H1 (cell line): Measurements from ENCODE around the gene UBA3. TPM values are rescaled to one million over a fixed set of nuclear protein-coding genes. Genes with fewer than 3 reads are reported as not detected.

Experiments used
- CTCF ChIA-PET: fragments of 300-600 bp; sonication (Branson Sonifier 250); formaldehyde crosslinking; loops from one replicate; lab custom pipeline; 2021; ENCODE audit not compliant: partially characterized antibody; lab: Charles Lee
- POLR2A ChIA-PET: fragments of 300-600 bp; sonication (Branson Sonifier 250); formaldehyde crosslinking; loops from one replicate; lab custom pipeline; 2021; ENCODE audit warnings: inconsistent platforms; ENCODE audit not compliant: partially characterized antibody; lab: Charles Lee
- DNase-seq, 2 experiments: peaks; one replicate each; pipeline versions ENCODE4 v3.0.0 to v3.0.0-alpha.2; 2010 to 2022; ENCODE audit warnings: low spot score in 2 of 2, low read depth in 1 of 2, mixed read lengths in 1 of 2
- FAIRE-seq: peaks from 2 replicates; lab custom pipeline; 2011; peaks lifted over from hg19 to GRCh38; lab: Jason Lieb, UNC
- H2AFZ ChIP-seq: 2 replicates; pipeline ENCODE4 v1.8.1; 2012; ENCODE audit warnings: low read length, inconsistent platforms
- H2AK5ac ChIP-seq: 2 replicates; pipeline ENCODE4 v1.6.1; 2013; ENCODE audit warnings: low read depth, low read length
- H2BK120ac ChIP-seq: replicated peaks from 2 replicates; pipeline ENCODE3; 2013; ENCODE audit warnings: low read depth, low read length, inconsistent platforms
- H2BK12ac ChIP-seq: 2 replicates; pipeline ENCODE4 v1.6.1; 2013; ENCODE audit warnings: low read depth, low read length
- H2BK15ac ChIP-seq: 2 replicates; pipeline ENCODE4 v1.6.1; 2013; ENCODE audit warnings: low read length
- H2BK20ac ChIP-seq: 2 replicates; pipeline ENCODE4 v1.6.1; 2013; ENCODE audit warnings: low read length
- H2BK5ac ChIP-seq: 2 replicates; pipeline ENCODE4 v1.6.1; 2013; ENCODE audit warnings: low read depth, low read length
- H3K14ac ChIP-seq: 2 replicates; pipeline ENCODE4 v1.6.1; 2013; ENCODE audit warnings: inconsistent platforms; ENCODE audit not compliant: insufficient read length
- H3K18ac ChIP-seq: 2 replicates; pipeline ENCODE4 v1.6.1; 2013; ENCODE audit warnings: low read length; ENCODE audit errors: extremely low read depth
- H3K23ac ChIP-seq: 2 replicates; pipeline ENCODE4 v1.6.1; 2013; ENCODE audit warnings: inconsistent platforms; ENCODE audit not compliant: insufficient read length
- H3K23me2 ChIP-seq: 2 replicates; pipeline ENCODE4 v1.6.1; 2013; ENCODE audit warnings: low read depth, low read length
- H3K27ac ChIP-seq: 2 replicates; pipeline ENCODE4 v1.6.1; 2011; ENCODE audit warnings: low read depth, low read length, inconsistent platforms
- H3K27me3 ChIP-seq, 4 experiments: replicated peaks in 1 of 4; 1 replicate in 1 of 4; 2 replicates in 3 of 4; pipeline versions ENCODE4 v1.6.1 to v1.8.1; 2011 to 2013; ENCODE audit warnings: low read length in 3 of 4, mild to moderate bottlenecking in 3 of 4, inconsistent platforms in 2 of 4, mixed read lengths in 2 of 4, moderate library complexity in 1 of 4; ENCODE audit not compliant: control insufficient read depth in 3 of 4, insufficient read depth in 3 of 4; ENCODE audit errors: extremely low read depth in 1 of 4
- H3K36me3 ChIP-seq, 4 experiments: 2 replicates each; pipeline versions ENCODE4 v1.6.1 to v1.8.1; 2011 to 2013; ENCODE audit warnings: mild to moderate bottlenecking in 4 of 4, low read length in 3 of 4, moderate library complexity in 2 of 4, control low read depth in 1 of 4, inconsistent platforms in 1 of 4; ENCODE audit not compliant: insufficient read depth in 4 of 4, control insufficient read depth in 2 of 4
- H3K4ac ChIP-seq: replicated peaks from 2 replicates; pipeline ENCODE3; 2013; ENCODE audit warnings: low read length, low read depth, mixed read lengths, inconsistent platforms; ENCODE audit not compliant: insufficient read length
- H3K4me1 ChIP-seq, 4 experiments: replicated peaks in 1 of 4; 1 replicate in 1 of 4; 2 replicates in 3 of 4; pipeline versions ENCODE4 v1.6.1 to v1.8.1; 2011 to 2013; ENCODE audit warnings: low read length in 3 of 4, inconsistent platforms in 2 of 4, mixed read lengths in 1 of 4; ENCODE audit not compliant: insufficient read depth in 4 of 4, control insufficient read depth in 3 of 4
- H3K4me2 ChIP-seq, 2 experiments: 2 replicates each; pipeline versions ENCODE4 v1.6.1 to v1.8.1; 2011 to 2013; ENCODE audit warnings: low read depth in 2 of 2, low read length in 2 of 2, control low read depth in 1 of 2, inconsistent platforms in 1 of 2, mild to moderate bottlenecking in 1 of 2; ENCODE audit not compliant: insufficient read depth in 1 of 2
- H3K4me3 ChIP-seq, 4 experiments: fragments of 200-600, 300-600 bp in 1 of 4; sonication (generic), shearing (Covaris generic), sonication (Bioruptor Twin) in 1 of 4; 2 replicates each; pipeline versions ENCODE4 v1.5.1 to v1.8.1; 2011 to 2016; ENCODE audit warnings: low read length in 4 of 4, low read depth in 3 of 4, control low read depth in 2 of 4, inconsistent platforms in 2 of 4, mild to moderate bottlenecking in 2 of 4, mixed read lengths in 1 of 4, moderate library complexity in 1 of 4; ENCODE audit not compliant: insufficient read depth in 2 of 4; ENCODE audit errors: extremely low read depth in 1 of 4
- H3K56ac ChIP-seq: replicated peaks from 2 replicates; pipeline ENCODE3; 2013; ENCODE audit warnings: low read depth, mild to moderate bottlenecking, mixed read lengths, low read length, inconsistent platforms; ENCODE audit not compliant: insufficient read length
- H3K79me1 ChIP-seq: 2 replicates; pipeline ENCODE4 v1.6.1; 2013; ENCODE audit warnings: low read depth, low read length, control low read depth
- H3K79me2 ChIP-seq, 2 experiments: 2 replicates each; pipeline versions ENCODE4 v1.6.1 to v1.8.1; 2012 to 2013; ENCODE audit warnings: low read length in 2 of 2, mild to moderate bottlenecking in 2 of 2, inconsistent platforms in 1 of 2; ENCODE audit not compliant: insufficient read depth in 2 of 2, control insufficient read depth in 1 of 2
- H3K9ac ChIP-seq, 4 experiments: replicated peaks in 1 of 4; 1 replicate in 1 of 4; 2 replicates in 3 of 4; pipeline versions ENCODE4 v1.6.1 to v1.8.1; 2011 to 2013; ENCODE audit warnings: low read depth in 3 of 4, low read length in 3 of 4, control low read depth in 2 of 4, mild to moderate bottlenecking in 2 of 4, moderate library complexity in 2 of 4, inconsistent platforms in 1 of 4; ENCODE audit errors: extremely low read depth in 1 of 4
- H3K9me3 ChIP-seq, 2 experiments: 2 replicates each; pipeline versions ENCODE4 v1.6.1 to v1.8.1; 2012 to 2013; ENCODE audit warnings: mild to moderate bottlenecking in 2 of 2, moderate library complexity in 2 of 2, control low read depth in 1 of 2, inconsistent platforms in 1 of 2, low read depth in 1 of 2, low read length in 1 of 2, mixed read lengths in 1 of 2; ENCODE audit not compliant: insufficient read depth in 2 of 2
- H4K20me1 ChIP-seq, 2 experiments: replicated peaks in 1 of 2; 2 replicates each; pipeline versions ENCODE3 to v1.8.1; 2011 to 2013; ENCODE audit warnings: inconsistent platforms in 2 of 2, low read length in 2 of 2, mild to moderate bottlenecking in 1 of 2; ENCODE audit not compliant: insufficient read depth in 2 of 2, control insufficient read depth in 1 of 2
- H4K5ac ChIP-seq: 2 replicates; pipeline ENCODE4 v1.6.1; 2013; ENCODE audit warnings: low read length, low read depth, mixed read lengths, inconsistent platforms; ENCODE audit not compliant: insufficient read length
- H4K8ac ChIP-seq: 2 replicates; pipeline ENCODE4 v1.8.0; 2013; ENCODE audit warnings: mild to moderate bottlenecking, moderate library complexity, low read length, inconsistent platforms; ENCODE audit not compliant: insufficient read depth; ENCODE audit errors: extremely low read depth
- H4K91ac ChIP-seq: replicated peaks from 2 replicates; pipeline ENCODE3; 2013; ENCODE audit warnings: low read length, mixed read lengths, inconsistent platforms; ENCODE audit not compliant: insufficient read length
- BCL11A ChIP-seq, 2 experiments: IDR thresholded peaks; one replicate each; pipeline ENCODE4 v1.6.1; 2011; ENCODE audit warnings: low read depth in 2 of 2, low read length in 2 of 2, mild to moderate bottlenecking in 2 of 2
- CHD2 ChIP-seq: IDR thresholded peaks from 2 replicates; pipeline ENCODE4 v1.6.1; 2012; ENCODE audit warnings: low read length, improper control_type of control experiment
- EGR1 ChIP-seq: IDR thresholded peaks from 2 replicates; pipeline ENCODE4 v1.6.1; 2011; ENCODE audit warnings: low read depth, low read length, borderline replicate concordance
- EP300 ChIP-seq, 2 experiments: IDR thresholded peaks; 1 replicate in 1 of 2; 2 replicates in 1 of 2; pipeline ENCODE4 v1.6.1; 2011 to 2012; ENCODE audit warnings: low read depth in 2 of 2, low read length in 2 of 2, mild to moderate bottlenecking in 2 of 2, borderline replicate concordance in 1 of 2, inconsistent platforms in 1 of 2, moderate library complexity in 1 of 2
- POLR2A ChIP-seq, 2 experiments: IDR thresholded peaks; 1 replicate in 1 of 2; 2 replicates in 1 of 2; pipeline ENCODE4 v1.6.1; 2011; ENCODE audit warnings: low read depth in 2 of 2, low read length in 2 of 2, mild to moderate bottlenecking in 2 of 2; ENCODE audit errors: control extremely low read depth in 1 of 2
- RNF2 ChIP-seq: fragments of 200-900, 300-1000 bp; sonication (generic); IDR thresholded peaks from 2 replicates; pipeline ENCODE4 v1.7.1; 2016; ENCODE audit warnings: borderline replicate concordance, low read depth, mild to moderate bottlenecking, antibody characterized with exemption, low read length; ENCODE audit not compliant: poor library complexity, severe bottlenecking; ENCODE audit errors: missing control alignments
- SIRT6 ChIP-seq: IDR thresholded peaks from one replicate; pipeline ENCODE4 v1.7.1; 2012; ENCODE audit warnings: low read length, inconsistent platforms
- SRF ChIP-seq: IDR thresholded peaks from 2 replicates; pipeline ENCODE4 v1.6.1; 2011; ENCODE audit warnings: mild to moderate bottlenecking, low read depth, low read length, moderate library complexity
- TBP ChIP-seq: IDR thresholded peaks from 2 replicates; pipeline ENCODE4 v1.6.1; 2011; ENCODE audit warnings: low read depth, low read length, improper control_type of control experiment
- WGBS, 2 experiments: shearing (Covaris generic) in 1 of 2; methylation state at CpG; one replicate each; pipeline versions ENCODE4 v1.1.6 to v1.1.7; 2013 to 2015; ENCODE audit warnings: low lambda C conversion rate in 2 of 2, mixed read lengths in 2 of 2, inconsistent platforms in 1 of 2, low coverage in 1 of 2, missing lambda C conversion rate in 1 of 2; ENCODE audit not compliant: insufficient replicate concordance in 2 of 2, insufficient coverage in 1 of 2, insufficient read length in 1 of 2; ENCODE audit errors: extremely low coverage in 1 of 2, missing lambda C conversion rate in 1 of 2; 5-methylcytosine and 5-hydroxymethylcytosine counted together
- polyA plus RNA-seq, 7 experiments: library from polyadenylated mRNA; depleted of rRNA in 3 of 7; stranded (reverse) in 5 of 7; unstranded in 2 of 7; fragments of >200 nt in 5 of 7; fragments of 200-250 nt in 2 of 7; gene quantifications; 1 replicate in 5 of 7; 2 replicates in 1 of 7; 4 replicates in 1 of 7; pipeline versions ENCODE4 v1.2.1 to v1.2.3, GENCODE V29; 2011 to 2013; ENCODE audit warnings: missing spikeins in 2 of 7, mixed read lengths in 2 of 7
- total RNA-seq: library from RNA; stranded (reverse); fragmentation: NEBNext Ultra II Directional; extraction: Animal tissue kit (Norgen Biotek cat#: 25700); gene quantifications from 2 replicates; pipeline ENCODE4 v1.2.1, GENCODE V29; 2021
- TF ChIP-seq, protein P1 (sequence below): IDR thresholded peaks from 2 replicates; pipeline ENCODE4 v1.6.1; 2012; ENCODE audit warnings: inconsistent platforms

The UBA3 gene
- total and polyA plus RNA-seq, 2 of the 8 experiments (the other 6 are each of a cell fraction or from before 2014, with no cell fraction given), result 40.8 to 97.8 TPM

DNA sequence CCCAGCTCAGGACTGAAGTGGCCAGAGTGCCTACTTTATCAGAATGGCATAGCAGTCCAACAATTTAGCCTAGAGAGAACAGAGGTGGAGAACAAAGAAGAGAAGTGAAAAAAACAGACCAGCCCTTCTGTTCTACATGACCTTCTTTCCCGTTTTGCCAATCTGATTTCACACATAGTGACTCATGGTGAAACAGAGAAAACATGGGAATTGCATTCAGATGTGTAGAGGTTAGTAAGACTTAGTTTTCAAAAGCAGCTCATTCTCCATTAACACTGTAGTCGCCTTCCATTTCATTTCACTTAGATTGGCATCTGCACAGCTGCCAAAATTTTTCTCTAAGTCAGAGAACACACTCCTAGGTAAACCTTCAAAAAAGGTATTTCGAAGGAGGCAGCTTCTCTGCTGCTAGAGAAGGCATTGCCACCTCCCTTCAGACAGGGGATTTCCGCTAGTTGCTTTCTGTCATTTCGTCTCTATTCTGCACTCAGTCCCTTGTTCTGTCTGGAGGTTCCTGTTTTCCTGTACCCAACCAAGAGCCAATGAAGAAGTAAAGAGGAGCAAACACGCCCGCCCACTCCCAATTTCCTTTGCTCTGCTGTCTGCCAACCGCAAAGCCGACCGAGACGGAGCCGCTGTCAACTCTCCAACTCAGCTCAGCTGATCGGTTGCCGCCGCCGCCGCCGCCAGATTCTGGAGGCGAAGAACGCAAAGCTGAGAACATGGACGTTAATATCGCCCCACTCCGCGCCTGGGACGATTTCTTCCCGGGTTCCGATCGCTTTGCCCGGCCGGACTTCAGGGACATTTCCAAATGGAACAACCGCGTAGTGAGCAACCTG is 4.4 kb upstream of the UBA3 start, which contains the start of gene ARL6IP5:
ARL6IP5 (plus strand) TSS at position 612 of the 842 bp plus-strand sequence; CDS start at position 723, 111 bp downstream.
- Histone ChIP-seq H2BK120ac (no peak within 1 kb of the TSS), H3K4me1 (peaks cover 5 to 12% (median 11%) of the 10 kb centered on the region in 4 experiments; a peak in 6 of 7 replicates), H4K5ac (peak within 1 kb of the TSS; percentile 13), H3K9ac (peak within 1 kb of the TSS in 3 of 4 experiments; percentile 27 to 52 (median 44); a peak in 5 of 7 replicates), H2BK20ac (no peak within 1 kb of the TSS), H3K56ac (no peak within 1 kb of the TSS), H4K91ac (no peak within 1 kb of the TSS), H3K14ac (no peak within 1 kb of the TSS), H3K4ac (no peak within 1 kb of the TSS), H2BK12ac (0 out of 2 replicates have a peak within 1 kb of the TSS, but pooled peaks have one; percentile 33), H4K8ac (no peak within 1 kb of the TSS), H3K27ac (no peak within 1 kb of the TSS), H3K9me3 (no peaks in the 10 kb centered on the region), H3K23ac (no peak within 1 kb of the TSS), H3K4me2 (peak within 1 kb of the TSS; percentile 79 to 99), H3K18ac (peak within 1 kb of the TSS; percentile 75; the same call in 1 of the 2 replicates), H2AFZ (peak within 1 kb of the TSS; percentile 96), H3K4me3 (peak within 1 kb of the TSS; percentile 82 to 99 (median 91)), H4K20me1 (peaks cover 0 to 1% of the 10 kb centered on the region in 2 experiments), H2BK15ac (no peak within 1 kb of the TSS; the same call in 1 of the 2 replicates), H3K23me2 (peaks cover 6% of the 10 kb centered on the region), H3K79me1 (no peaks in the 10 kb centered on the region), H3K27me3 (no peaks in the 10 kb centered on the region), H2BK5ac (no peak within 1 kb of the TSS), H3K36me3 (no peaks in the 10 kb centered on the region), H2AK5ac (no peak within 1 kb of the TSS), H3K79me2 (peaks cover 0 to 2% of the 10 kb centered on the region in 2 experiments; a peak in 2 of 4 replicates)
- DNase-seq (peak; percentile 43 to 90), FAIRE-seq (no peak)
- WGBS, 2 experiments, result 7% methylated on average over 32 of the region's 32 CpGs; no CpG with 5 or more reads in 1 of the 2 experiments
- ChIA-PET CTCF (interaction anchor here (0.6 to 0.7 kb wide), 2 partner anchors 70 to 322 kb away, joined by 3 read pairs; no protein-coding TSS in a partner anchor), POLR2A (interaction anchor here (1.1 kb wide), 1 partner anchor 71 kb away, joined by 3 read pairs; the partner anchor contains the start of gene EOGT)
- TF ChIP-seq POLR2A (IDR thresholded peaks at IDR 0.05; ENCODE audit: control extremely low read depth in 1 of 2, low read depth in 2 of 2, low read length in 2 of 2), result no peak
- no peak for TF ChIP-seq EGR1
- no peak for TF ChIP-seq TBP
- no peak for TF ChIP-seq RNF2
- TF ChIP-seq BCL11A (IDR thresholded peaks at IDR 0.05; ENCODE audit: low read depth in 2 of 2, low read length in 2 of 2), result no peak
- peak in 1 of 2 experiments; percentile 34; a peak in 1 of 3 replicates for TF ChIP-seq EP300 (IDR thresholded peaks at IDR 0.05; ENCODE audit: borderline replicate concordance in 1 of 2, low read depth in 2 of 2, low read length in 2 of 2)
- TF ChIP-seq, protein P1, sequence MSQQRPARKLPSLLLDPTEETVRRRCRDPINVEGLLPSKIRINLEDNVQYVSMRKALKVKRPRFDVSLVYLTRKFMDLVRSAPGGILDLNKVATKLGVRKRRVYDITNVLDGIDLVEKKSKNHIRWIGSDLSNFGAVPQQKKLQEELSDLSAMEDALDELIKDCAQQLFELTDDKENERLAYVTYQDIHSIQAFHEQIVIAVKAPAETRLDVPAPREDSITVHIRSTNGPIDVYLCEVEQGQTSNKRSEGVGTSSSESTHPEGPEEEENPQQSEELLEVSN, result 0 out of 2 replicates have a peak, but pooled peaks have one; percentile 21
- no peak for TF ChIP-seq SIRT6
- TF ChIP-seq SRF, result no peak
- 0 out of 2 replicates have a peak, but pooled peaks have one; percentile 39 for TF ChIP-seq CHD2
